Measurements from ENCODE around the gene SSC5D. TPM values are rescaled to one million over a fixed set of nuclear protein-coding genes. Genes with fewer than 3 reads are reported as not detected.

Gene SSC5D
- total RNA-seq, 1 donor = 10.7 TPM

GRCh38 chr19:55540619-55541018, 52.4 kb downstream of the SSC5D start:
- TF ChIP-seq CTCF (IDR thresholded peaks at IDR 0.05; ENCODE audit: insufficient read depth, low read length) = no peak
- DNase-seq (ENCODE audit: low read depth) = no peak
- H3K4me3 ChIP-seq (ENCODE audit: low read depth, low read length) = no peak overlapping the region

- DNase-seq (ENCODE audit: low read depth) = no peak
- TF ChIP-seq CTCF (IDR thresholded peaks at IDR 0.05; ENCODE audit: insufficient read depth, low read length) = no peak
- H3K4me3 ChIP-seq (ENCODE audit: low read depth, low read length) = no peak overlapping the region
These were observed 52.9 kb downstream of the SSC5D start for GRCh38 chr19:55541091-55541490.

- no peak for DNase-seq (ENCODE audit: low read depth)
- TF ChIP-seq CTCF (IDR thresholded peaks at IDR 0.05; ENCODE audit: insufficient read depth, low read length) = no peak
- H3K4me3 ChIP-seq (ENCODE audit: low read depth, low read length) = no peak overlapping the region
These were observed 54.1 kb downstream of the SSC5D start for GRCh38 chr19:55542292-55542855.

- no peak for DNase-seq (ENCODE audit: low read depth)
- no peak for TF ChIP-seq CTCF (IDR thresholded peaks at IDR 0.05; ENCODE audit: insufficient read depth, low read length)
- H3K4me3 ChIP-seq (ENCODE audit: low read depth, low read length) = no peak overlapping the region
These were observed 55.3 kb downstream of the SSC5D start for GRCh38 chr19:55543567-55543966.

GRCh38 chr19:55544014-55544413, 55.8 kb downstream of the SSC5D start:
- no peak for TF ChIP-seq CTCF (IDR thresholded peaks at IDR 0.05; ENCODE audit: insufficient read depth, low read length)
- DNase-seq (ENCODE audit: low read depth) = no peak
- no peak overlapping the region for H3K4me3 ChIP-seq (ENCODE audit: low read depth, low read length)

- no peak for TF ChIP-seq CTCF (IDR thresholded peaks at IDR 0.05; ENCODE audit: insufficient read depth, low read length)
- H3K4me3 ChIP-seq (ENCODE audit: low read depth, low read length) = no peak overlapping the region
- no peak for DNase-seq (ENCODE audit: low read depth)
These were observed 56.7 kb downstream of the SSC5D start for GRCh38 chr19:55544776-55545439.

GRCh38 chr19:55545443-55545842, 57.2 kb downstream of the SSC5D start, which contains the start of gene SBK3:
Gene SBK3, minus strand, starts transcription at chr19:55545543. Its CDS starts 0 bp downstream, at chr19:55545543.
- DNase-seq (ENCODE audit: low read depth) = no peak
- no peak within 1 kb of the TSS for H3K4me3 ChIP-seq (ENCODE audit: low read depth, low read length)
- TF ChIP-seq CTCF (IDR thresholded peaks at IDR 0.05; ENCODE audit: insufficient read depth, low read length) = no peak

Data from fibroblast of the aortic adventitia (primary cell).